GM19397 (cell line): ENCODE measurements around the gene PACS2.

Experiments used
- ATAC-seq: cut with Tn5 transposase; IDR thresholded peaks from one replicate; pipeline ENCODE4 v1.9.1; 2021; ENCODE audit warnings: mild to moderate bottlenecking, moderate library complexity; ENCODE audit not compliant: unreplicated experiment

The PACS2 gene

DNA sequence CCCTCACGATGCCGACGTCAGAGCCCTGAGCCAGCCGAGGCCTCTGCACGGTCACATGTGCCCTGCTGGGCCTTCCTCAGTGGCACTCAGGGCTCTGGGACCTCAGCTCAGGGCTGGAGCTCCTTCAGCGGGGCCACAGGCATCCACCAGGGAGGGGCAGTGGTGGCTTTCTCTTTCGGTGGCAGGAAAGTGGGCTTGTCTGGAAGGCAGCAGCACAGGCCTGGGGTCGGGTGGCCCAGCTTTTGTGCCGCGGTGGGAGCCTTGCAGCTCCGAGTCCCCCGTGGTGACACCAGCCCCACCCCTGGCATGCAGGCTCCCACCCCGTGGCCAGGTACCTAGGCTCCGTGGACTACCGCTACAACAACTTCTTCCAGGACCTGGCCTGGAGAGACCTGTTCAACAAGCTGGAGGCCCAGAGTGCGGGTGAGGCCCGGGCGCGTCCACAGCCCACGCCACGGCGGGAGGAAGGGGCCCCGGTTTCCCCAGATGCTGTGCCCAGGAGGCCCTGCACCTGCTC lies 69.6 kb downstream of the PACS2 start:
- ATAC-seq = no peak

DNA sequence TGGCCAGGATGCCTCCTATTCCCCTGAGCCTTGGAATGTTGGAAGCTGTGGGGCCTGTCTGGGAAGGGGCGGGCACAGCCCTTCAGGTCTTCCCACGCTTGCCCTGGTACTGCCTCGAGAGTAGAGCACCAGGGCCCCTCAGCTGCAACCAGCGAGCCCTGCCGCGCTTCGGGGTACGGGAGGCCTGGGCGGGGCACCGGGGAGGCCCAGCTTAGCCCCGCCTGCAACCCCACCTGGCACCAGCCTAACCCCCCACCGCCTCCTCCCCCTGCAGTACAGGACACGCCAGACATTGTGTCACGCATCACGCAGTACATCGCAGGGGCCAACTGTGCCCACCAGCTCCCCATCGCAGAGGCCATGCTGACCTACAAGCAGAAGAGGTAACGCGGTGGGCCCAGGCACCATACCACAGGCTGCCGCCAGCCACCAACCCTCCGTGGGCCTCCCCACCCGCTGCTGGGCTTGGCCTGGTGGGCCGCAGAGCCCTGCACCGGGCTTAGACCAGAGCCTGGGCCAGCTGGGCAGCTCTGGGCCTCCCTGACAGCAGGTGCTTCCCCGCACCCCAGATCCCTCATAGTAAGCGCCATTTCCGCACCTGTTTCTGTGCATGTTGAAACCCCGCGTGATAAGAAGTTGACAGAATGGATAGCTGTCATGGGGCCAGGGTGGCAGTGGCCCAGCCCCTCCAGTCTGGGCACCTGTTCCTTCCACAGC lies 70.2 kb downstream of the PACS2 start:
- no peak for ATAC-seq

GRCh38 chr14:105385322-105385637 lies 70.7 kb downstream of the PACS2 start:
- no peak for ATAC-seq

DNA sequence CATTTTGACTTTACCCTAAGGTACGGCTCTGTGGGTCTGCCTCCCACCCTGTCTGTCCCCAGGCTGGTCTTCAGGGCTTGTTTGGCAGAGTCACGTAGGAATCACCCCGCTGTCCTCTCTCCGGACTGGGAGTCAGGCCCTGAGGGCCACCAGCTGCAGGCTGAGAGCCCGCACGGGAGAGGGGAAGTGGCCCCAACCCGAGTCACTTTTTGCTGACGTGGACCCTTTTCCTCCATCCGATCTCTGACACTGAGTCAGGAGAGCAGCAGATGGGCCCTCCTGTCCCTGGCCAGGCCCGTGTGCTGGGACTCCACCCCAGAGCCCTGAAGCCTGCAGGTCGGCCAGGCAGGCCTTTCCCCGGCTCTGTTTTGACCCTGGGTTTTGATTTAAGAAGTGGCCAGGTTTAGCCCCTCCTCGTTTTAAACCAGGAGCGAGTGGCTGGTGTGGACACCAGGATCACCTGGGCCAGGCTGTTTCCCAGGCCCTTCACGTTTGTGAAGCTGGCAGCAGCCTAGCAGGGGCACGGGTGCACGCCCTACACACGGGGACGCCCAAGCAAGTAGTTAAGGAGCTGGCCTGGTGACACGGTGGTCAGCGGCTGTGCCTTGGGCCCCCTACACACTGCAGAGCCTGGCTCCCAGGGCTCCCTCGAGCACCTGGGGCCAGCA lies 71.3 kb downstream of the PACS2 start:
- no peak for ATAC-seq

DNA sequence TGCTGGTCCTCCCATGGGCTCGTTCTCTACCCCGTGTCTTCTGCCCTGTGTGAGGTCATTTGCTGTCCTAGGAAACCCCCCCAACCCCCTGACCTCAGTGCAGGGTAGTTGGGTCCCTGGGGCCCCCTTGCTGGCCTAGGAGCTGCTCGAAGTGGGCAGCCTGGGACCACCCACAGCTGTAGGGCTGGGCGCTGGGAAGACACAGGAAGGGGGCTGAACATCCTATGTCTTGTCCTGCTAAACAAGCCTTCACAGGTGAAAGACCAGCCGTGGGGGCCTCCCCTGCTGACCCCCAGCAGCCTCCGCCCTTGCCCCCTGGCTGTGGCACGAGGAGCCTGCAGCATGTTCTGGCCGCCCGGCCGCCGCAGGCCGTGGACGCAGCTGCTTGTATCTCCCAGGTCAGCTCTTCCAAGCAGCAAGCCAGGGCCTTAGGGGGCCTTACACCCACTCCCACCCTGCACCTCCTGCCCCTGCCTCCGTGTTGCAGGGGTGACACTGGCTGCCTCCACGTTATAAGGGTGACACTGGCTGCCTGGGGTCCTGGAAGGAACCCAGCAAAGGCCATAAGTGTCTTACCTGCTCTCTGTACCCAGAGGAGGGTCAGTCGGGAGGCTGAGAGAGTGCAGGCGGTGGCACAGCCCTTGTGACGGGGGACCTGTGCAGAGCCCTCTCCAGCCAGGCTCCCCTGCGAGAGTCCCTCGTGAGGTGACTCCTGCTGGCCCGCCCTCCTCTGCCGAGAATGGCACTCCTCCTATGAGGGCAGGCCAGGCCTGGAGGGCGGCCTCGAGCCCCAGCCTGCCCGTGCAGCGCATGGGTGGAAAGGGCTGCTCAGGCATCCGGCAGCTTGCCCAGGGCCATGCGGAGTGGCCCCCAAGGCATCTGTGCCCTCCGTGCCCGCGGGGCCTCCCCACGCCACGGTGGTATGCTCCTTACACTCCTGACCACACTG lies 72.3 kb downstream of the PACS2 start:
- no peak for ATAC-seq

DNA sequence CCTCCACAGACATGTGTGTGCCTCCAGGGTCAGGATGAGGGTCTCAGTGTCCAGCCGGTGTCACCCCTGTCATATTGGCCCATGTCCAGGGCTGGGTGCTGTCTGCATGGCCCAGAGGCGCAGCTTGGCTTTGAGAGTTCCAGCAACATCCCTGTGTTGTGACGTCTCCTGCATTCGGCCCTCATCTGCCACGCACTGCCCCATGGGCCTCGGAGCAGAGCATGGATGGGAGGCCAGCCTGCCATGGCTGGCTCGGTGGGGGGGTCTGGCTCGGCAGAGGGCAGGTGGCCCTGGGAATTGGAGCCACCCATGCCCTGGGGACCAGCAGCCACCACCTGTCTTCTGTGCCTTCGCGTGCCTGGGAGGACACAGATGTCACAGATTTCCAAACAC lies 73.0 kb downstream of the PACS2 start:
- no peak for ATAC-seq

- no peak for ATAC-seq
Measured at GRCh38 chr14:105388110-105388951, 73.8 kb downstream of the PACS2 start.

- no peak for ATAC-seq
Measured at GRCh38 chr14:105388976-105389375, 74.4 kb downstream of the PACS2 start.

DNA sequence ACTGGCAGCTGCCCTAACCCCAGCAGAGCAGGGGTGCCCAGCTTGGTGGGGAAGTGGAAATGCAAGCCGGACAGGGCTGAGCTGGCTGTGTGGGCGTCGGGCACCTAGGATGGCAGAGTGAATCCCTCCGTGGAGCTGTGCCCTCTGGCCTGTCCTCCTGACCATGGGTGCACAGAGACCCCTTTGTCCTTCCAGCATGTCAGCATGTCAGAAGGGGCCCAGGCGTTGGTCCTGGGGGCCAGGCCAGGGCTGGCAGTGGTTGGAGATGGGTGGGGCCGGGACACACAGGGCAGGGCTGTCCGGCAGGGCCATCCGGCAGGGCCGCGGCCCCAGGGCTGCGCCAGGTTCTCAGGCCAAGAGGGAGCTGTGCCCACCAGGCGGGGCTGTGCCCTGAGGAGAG lies 75.0 kb downstream of the PACS2 start:
- ATAC-seq = no peak

- ATAC-seq = no peak
Measured at GRCh38 chr14:105389976-105390848, 75.7 kb downstream of the PACS2 start.

GRCh38 chr14:105390849-105391500 lies 76.4 kb downstream of the PACS2 start:
- no peak for ATAC-seq

DNA sequence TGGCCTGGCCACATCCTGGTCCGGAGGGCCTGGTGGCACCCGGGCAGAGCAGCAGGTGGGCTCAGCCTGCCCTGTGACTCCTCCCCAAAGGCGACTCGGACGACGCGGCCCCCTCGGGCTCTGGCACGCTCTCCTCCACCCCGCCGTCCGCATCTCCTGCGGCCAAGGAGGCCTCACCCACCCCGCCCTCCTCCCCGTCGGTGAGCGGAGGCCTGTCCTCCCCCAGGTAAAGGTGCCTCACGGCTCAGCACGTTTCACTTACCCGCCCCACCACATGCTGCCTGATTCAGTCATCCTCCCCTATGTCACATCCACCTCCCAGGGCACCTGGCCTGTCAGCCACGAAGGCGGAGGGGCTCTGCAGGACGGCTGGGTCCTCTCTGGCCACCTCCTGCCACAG lies 77.0 kb downstream of the PACS2 start:
- no peak for ATAC-seq

DNA sequence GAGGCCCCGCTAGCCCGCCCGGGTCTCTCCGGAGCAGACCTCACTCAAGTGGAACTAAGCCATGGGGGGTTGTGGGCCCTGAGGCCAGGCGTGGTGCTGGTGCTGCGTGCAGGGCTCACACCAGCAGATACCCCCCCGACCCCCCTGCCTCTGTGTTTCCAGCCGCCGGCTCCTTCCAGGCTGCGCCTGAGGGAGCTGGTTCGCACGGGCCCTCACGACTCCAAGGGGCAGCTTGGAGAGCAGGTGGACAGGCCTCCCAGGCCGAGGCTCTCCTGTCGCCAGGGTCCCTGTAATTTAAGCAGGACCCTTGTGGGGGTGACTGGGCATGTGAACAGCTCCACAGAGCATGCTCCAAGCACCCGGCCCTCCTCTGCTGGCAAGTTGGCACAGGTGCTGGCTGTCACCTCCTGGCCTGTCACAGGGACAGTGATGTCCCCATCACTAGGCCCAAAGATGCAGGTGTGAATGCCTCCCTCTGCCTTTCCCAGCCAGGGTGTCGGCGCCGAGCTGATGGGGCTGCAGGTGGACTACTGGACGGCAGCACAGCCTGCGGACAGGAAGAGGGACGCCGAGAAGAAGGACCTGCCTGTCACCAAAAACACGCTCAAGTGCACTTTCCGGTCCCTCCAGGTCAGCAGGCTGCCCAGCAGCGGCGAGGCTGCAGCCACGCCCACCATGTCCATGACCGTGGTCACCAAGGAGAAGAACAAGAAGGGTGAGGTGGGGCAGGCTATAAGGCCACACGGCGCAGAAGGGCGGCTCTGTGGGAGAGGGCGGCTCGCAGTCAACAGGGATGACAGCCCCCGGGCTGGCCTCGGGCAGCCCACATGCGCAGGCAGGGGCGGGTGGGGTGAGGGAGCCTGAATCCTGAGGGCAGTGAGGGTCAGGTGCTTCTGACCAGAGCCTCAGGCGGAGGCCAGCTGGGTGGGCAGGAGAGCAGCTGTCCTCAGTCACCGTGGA lies 77.9 kb downstream of the PACS2 start:
- no peak for ATAC-seq

DNA sequence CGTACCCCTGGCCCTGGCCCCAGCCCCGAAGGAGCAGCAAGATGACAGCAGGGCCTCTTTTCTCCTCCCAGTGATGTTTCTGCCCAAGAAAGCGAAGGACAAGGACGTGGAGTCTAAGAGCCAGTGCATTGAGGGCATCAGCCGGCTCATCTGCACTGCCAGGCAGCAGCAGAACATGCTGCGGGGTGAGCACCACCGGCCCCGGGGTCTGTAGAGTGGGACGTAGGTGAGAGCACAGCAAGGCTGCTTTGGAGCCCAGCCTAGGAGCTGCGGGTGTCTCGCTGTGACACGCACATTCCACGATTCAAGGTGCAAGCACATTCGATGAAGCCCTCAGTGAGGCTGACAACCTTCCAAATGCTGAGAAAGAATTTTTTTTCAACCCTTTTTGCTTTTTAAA lies 78.6 kb downstream of the PACS2 start:
- ATAC-seq = no peak

GRCh38 chr14:105394714-105395537 lies 80.4 kb downstream of the PACS2 start:
- ATAC-seq = no peak

GRCh38 chr14:105395538-105395854 lies 80.9 kb downstream of the PACS2 start:
- no peak for ATAC-seq

DNA sequence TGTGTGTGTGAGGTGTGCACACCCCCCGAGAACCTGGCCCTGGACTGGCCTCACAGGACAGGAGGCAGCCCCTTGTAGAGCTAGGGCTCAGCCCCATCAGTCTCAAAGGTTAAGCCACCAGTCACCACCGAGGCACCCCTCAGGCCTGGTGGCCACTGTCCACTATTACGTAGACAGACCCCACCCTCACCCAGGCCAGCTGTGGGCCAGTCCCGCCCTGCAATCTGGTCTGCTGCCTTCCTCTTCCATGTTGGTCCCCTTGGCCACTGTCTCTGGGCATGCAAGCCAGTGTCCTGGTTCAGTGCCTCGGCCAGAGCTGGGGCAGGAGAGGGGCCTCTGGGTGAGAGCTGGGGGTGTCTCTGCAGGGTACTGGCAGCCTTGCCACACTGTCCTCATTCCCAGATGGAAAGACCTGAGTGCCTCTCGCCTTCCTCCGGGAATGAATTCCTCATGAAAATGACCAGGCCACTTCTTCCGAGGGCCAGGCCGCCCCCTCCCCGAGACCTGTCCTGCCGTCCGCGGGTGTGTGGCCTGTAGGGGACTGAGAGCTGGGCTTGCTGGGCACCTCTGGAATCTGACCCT lies 82.9 kb downstream of the PACS2 start:
- no peak for ATAC-seq
